GM21423 (cell line): ENCODE data around the gene OR1S2.
"Not testable (repeated sequence)": the region's sequence is repeated elsewhere in the genome, so short reads cannot be mapped to it uniquely, and the experiment has no call there.

ENCODE experiments used
- ATAC-seq: cut with Tn5 transposase; IDR thresholded peaks from one replicate; pipeline ENCODE4 v1.9.1; 2021; ENCODE audit warnings: mild to moderate bottlenecking, moderate library complexity; ENCODE audit not compliant: unreplicated experiment

The OR1S2 gene

GRCh38 chr11:58204042-58204441 is at the start of gene OR1S2:
Gene OR1S2 (minus strand): TSS chr11:58204142. CDS start chr11:58204142, 0 bp downstream.
- no peak for ATAC-seq

DNA sequence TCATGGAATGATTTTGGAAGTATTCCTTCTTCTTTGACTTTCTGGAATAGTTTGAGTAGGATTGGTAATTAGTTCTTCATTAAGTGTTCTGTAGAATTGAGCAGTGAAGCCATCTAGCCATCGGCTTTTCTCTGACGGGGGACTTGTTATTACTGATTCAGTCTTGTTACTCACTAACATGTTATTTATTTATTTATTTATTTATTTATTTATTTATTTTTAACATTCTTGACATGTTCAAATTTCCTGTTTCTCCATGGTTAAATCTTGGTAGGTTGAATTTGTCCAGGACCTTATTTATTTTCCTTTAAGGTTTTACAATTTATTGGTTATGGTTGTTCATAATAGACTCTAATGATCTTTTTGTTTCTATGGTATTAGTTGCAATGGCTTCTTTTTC is 40.0 kb upstream of the OR1S2 start:
- no peak for ATAC-seq

GRCh38 chr11:58227956-58228615 is 24.1 kb upstream of the OR1S2 start:
- no peak for ATAC-seq

- no peak for ATAC-seq
These were observed 18.8 kb upstream of the OR1S2 start for GRCh38 chr11:58222721-58223120.

GRCh38 chr11:58216476-58216875 is 12.5 kb upstream of the OR1S2 start:
- ATAC-seq = no peak

- not testable (repeated sequence) for ATAC-seq
These were observed 8.5 kb upstream of the OR1S2 start, which contains the start of gene OR1S1 for GRCh38 chr11:58212420-58212819. Gene OR1S1 (plus strand): TSS chr11:58212720.

DNA sequence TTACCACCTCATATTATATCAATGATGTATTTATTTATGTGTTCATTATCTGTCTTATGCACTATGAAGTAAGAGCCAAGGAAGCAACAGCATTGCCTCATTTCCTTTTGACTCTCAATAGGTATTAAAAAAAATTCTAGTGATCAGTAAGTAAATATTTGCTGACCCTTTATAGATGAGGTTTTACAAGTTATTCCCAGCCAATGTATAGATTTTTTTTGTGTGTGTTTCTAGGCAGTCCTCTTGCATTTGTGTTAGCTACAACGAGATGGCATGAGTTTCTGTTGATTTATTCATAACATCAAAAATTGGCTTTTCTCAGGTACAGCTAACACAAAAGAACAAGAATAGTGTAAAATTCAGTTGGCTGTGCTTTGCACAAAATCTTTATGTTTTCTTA is 4.7 kb downstream of the OR1S2 start:
- no peak for ATAC-seq

DNA sequence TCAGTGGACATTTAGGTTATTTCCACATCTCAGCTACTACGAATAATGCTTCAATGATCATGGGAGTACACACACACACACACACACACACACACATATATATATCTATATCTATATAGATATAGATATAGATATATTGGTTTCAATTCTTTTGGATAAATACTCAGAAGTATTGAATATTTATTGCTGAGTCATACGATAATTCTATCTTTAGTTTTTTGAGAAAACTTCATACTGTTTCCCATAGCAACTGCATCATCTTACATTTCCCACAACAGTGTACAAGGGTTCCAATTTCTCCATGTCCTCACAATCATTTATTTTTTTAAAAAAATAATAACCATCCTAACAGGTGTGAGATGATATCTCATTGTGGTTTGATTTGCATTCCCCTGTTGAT is 8.0 kb downstream of the OR1S2 start:
- no peak for ATAC-seq

DNA sequence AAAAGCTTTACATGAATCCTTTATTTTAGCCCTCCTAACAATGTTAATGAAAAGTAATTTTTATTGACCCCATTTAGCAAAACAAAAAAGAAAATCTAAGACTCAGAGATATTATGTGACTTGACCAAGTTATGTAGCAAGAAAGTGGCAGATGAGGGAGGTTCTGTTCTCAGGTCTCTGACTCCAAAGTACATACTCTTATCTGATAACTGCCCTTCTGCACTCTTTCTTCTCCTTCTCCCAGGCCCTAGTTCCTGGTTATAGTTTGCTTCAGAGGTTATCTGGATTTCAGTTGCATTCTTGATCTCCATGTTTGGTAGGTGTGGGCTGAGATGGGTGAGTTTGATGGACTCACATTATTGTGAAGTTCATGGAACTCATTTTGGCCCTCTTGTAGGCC is 10.6 kb downstream of the OR1S2 start:
- ATAC-seq = no peak

DNA sequence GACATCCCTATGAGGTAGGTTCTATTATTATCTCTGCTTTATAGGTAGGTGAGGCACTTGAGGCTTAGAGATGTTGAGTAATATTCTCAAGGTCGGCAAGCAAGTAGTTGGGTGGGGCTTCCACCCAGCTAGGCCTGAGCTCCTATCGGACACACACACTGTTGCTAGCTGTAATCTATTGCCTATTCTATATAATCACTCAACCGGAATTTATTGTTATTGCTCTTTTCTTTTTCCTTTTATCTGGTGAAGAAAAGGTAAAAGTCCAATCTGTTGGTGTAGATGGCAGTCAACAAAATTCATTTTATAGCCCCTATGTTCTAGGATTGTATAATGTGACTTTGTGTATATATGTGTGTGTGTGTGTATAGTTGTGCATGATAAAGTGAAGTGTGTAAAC is 11.7 kb downstream of the OR1S2 start:
- ATAC-seq = no peak

GRCh38 chr11:58188770-58189169 is 15.2 kb downstream of the OR1S2 start, which contains the start of gene OR9Q2:
Gene OR9Q2 (plus strand): TSS chr11:58189070. CDS start chr11:58190491, 1,421 bp downstream.
- ATAC-seq = no peak

GRCh38 chr11:58186938-58187337 is 17.0 kb downstream of the OR1S2 start:
- no peak for ATAC-seq

GRCh38 chr11:58179648-58180047 is 24.3 kb downstream of the OR1S2 start:
- no peak for ATAC-seq

DNA sequence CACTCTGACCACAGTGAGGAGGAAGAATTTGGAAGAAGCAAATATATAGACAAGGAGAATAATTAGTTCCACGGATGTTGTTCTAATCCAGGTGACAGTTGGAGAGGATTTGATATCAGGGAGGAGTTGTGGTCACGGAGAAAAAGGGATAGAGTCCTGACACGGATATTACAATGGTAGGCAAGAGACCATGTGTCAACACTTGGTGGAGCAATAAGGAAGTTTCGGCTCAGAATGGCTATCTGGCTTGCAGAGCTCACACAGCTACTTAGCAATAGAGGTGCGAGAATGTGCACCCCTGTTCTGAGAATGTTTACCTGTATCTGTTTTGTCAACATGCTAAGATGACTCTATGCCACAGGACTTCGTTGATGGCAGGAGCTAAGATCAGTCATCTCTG is 25.5 kb downstream of the OR1S2 start:
- ATAC-seq = no peak

GRCh38 chr11:58177409-58178054 is 26.4 kb downstream of the OR1S2 start:
- no peak for ATAC-seq

- no peak for ATAC-seq
These were observed 38.3 kb downstream of the OR1S2 start for GRCh38 chr11:58165504-58166106.

- no peak for ATAC-seq
These were observed 39.0 kb downstream of the OR1S2 start for GRCh38 chr11:58164990-58165389.

DNA sequence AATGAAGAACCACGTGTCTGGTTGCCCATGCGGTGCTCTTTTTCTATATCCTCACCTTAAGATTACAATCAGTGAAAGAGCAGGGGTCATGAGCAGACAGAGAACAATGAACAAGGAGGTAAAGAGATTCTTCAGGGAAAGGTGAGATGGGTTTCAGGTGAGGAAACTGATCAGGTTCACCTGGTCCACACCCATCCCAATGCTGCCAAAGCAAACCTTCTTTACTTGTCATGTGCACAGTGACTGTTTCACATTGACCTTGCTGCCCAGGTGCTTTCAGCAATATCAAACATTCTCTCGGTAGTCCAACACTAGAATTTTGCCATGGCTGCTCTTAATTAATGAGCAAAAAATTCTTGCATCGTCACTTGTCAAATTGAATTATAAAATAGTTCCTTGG is 39.6 kb downstream of the OR1S2 start:
- no peak for ATAC-seq
